GM12864 (cell line): Measurements from ENCODE around the gene DPY19L3.

ENCODE experiments used
- DNase-seq: peaks from one replicate; pipeline ENCODE4 v3.0.0-alpha.2; 2011; ENCODE audit warnings: low read depth
- H3K4me3 ChIP-seq: 2 replicates; pipeline ENCODE4 v1.5.1; 2011; ENCODE audit warnings: mild to moderate bottlenecking, low read depth, low read length, control low read depth
- TF ChIP-seq, protein P1 (sequence below): IDR thresholded peaks from 2 replicates; pipeline ENCODE4 v1.5.1; 2011; ENCODE audit warnings: low read depth, mild to moderate bottlenecking, moderate library complexity, low read length, control low read depth, inconsistent platforms; ENCODE audit errors: missing control alignments

Gene DPY19L3

DNA sequence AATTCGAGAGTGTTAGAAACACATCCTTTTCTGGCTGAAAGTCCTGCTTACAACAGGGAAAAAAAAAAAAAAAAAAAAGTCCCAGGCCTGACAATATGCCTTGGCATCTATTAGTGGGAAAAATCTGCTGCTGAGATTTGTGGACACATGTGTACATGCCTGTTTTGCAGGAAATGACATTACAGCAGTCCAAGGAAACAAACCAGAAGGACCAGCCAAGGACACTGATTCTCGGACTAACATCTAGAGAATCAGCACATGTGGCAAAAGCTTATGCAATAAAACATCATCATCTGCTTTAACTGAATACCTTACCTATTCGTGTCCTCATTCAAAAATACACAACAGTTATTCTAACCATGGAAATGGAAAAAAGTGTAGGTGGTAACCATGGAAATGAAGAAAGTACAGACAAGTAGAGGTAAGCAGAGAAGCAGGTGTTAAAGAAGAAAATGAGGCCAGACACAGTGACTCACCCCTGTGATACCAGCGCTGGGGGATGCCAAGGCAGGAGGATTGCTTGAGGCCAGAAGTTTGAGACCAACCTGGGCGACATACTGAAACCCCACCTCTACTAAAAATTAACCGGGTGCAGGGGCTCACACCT, 9.4 kb upstream of the DPY19L3 start:
- no peak overlapping the region for H3K4me3 ChIP-seq
- TF ChIP-seq, protein P1, sequence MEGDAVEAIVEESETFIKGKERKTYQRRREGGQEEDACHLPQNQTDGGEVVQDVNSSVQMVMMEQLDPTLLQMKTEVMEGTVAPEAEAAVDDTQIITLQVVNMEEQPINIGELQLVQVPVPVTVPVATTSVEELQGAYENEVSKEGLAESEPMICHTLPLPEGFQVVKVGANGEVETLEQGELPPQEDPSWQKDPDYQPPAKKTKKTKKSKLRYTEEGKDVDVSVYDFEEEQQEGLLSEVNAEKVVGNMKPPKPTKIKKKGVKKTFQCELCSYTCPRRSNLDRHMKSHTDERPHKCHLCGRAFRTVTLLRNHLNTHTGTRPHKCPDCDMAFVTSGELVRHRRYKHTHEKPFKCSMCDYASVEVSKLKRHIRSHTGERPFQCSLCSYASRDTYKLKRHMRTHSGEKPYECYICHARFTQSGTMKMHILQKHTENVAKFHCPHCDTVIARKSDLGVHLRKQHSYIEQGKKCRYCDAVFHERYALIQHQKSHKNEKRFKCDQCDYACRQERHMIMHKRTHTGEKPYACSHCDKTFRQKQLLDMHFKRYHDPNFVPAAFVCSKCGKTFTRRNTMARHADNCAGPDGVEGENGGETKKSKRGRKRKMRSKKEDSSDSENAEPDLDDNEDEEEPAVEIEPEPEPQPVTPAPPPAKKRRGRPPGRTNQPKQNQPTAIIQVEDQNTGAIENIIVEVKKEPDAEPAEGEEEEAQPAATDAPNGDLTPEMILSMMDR, result no peak
- no peak for DNase-seq

DNA sequence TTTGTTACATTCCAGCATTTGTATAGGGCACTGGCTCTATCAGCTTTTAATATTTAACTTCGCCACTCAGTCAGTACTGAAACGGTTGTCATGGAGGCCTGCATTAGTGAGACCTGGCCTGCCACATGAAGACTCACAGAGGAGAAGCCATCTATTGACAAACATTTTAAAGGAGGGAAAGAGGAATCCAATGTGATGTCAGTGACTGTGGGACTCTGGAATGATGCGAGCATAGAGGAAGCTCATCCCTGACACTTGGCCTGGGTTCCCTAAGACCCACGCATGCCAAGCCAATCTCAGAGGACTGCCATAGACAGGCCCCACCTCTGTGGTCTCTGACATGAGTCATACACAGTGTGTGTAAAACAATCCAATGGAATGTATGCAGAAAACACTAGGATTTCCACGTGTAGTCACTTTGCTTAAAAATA, 7.9 kb upstream of the DPY19L3 start:
- DNase-seq, result no peak
- H3K4me3 ChIP-seq, result no peak overlapping the region
- TF ChIP-seq, protein P1, result no peak

DNA sequence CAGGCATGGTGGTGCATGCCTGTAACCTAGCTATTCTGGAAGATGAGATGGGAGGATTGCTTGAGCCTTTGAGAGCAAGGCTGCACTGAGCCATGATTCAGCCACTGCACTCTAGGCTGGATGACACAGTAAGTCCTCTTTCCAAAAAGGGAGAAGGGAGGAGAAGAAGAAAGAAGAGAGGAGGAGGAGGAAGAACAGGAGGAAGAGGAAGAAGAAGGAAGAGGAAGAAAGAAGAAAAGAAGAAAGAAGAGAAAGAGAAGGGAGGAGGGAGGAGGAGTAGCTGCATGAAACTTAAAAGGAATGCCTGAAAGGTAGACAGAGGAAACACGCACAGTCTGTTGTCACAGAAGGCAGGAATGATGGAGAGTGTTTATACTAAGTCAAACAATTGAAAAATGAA, 3.6 kb upstream of the DPY19L3 start:
- no peak for DNase-seq
- no peak overlapping the region for H3K4me3 ChIP-seq
- TF ChIP-seq, protein P1, result no peak

DNA sequence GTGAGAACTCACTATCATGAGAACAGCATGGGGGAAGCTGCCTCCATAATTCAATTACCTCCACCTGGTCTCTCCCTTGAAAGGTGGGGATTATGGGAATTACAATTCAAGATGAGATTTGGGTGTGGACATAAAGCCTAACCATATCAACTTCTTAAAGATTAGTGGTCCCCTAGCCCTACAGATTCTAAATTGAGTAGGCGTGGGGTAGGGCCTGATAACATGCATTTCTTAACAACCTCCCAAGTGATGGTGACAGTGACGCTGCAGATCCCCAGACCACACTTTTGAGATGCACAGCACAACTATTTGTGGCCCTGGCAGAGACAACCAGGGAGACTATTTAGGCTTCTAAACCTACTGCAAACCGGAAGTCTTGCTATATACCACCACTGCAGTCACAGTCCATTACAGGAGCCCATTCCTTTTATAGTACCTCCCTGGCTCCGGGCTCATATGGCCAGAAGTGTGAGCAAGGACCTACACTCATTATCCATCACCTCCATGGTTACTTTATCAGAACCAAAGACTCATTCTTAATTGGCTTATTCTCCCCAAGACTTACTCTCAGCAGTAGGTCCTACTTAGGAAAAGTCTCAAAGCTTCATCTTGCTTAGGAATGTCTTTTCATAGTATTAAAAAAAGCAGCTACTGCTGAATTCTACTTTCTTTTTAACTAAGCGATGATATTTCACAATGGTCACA, 2.1 kb upstream of the DPY19L3 start:
- TF ChIP-seq, protein P1, result no peak
- H3K4me3 ChIP-seq, result no peak overlapping the region

DNA sequence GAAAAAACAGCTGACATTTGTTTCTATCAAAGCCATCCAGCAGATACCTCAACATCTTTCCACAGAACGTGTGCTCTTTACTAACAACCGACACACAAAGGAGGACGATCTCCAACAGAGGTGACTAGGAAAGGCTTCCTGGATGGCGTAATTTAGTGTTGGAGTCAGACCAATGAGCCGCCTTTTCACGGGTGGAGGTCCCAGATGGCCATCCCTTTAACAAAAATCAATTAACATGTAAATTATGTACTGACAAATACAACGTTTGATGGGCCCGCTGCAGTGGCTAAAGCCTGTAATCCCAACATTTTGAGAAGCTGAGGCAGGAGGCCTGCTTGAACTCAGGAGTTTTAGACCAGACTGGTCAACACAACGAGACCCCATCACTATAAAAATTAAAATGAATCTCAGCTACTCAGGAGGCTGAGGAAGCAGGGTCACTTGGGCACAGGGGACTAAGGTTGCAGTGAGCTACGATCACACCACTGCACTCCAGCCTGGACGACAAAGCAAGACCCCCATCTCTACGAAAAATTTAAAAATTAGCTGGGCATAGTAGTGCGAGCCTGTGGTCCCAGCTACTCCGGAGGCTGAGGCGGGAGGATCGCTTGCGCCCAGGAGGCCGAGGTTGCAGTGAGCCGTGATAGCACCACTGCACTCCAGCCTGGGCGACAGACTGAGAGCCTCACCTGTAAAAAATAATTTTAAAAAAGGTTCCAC, 1.2 kb upstream of the DPY19L3 start:
- DNase-seq, result no peak
- TF ChIP-seq, protein P1, result no peak
- peak overlapping the region; percentile 77 for H3K4me3 ChIP-seq

More for the DNA sequence above, 2.1 kb upstream of the DPY19L3 start:
- no peak for DNase-seq

DNA sequence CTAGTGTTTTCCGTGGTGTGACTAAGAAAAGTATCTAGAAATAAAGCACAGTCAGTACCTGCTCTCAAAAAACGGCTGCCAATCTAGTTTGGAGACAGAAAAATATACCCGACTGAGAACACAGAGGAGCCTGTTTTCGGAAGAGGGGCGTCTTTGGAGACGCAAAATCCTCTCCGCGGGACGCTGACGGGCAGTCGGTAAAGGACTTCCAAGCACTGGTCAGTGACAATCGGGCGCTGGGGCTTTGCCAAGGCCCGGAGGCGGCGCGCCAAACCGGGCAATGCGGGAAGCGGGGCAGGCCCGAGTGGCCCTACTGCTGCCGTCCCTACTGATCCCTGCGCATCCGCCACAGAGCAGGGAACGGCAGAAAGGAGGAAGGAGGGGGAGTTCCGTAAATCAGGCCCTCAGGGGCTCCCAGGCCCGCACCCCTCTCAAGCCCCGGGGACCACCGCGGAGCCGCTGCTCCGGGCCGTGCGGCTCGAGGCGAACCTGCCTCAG, 588 bp upstream of the DPY19L3 start:
- no peak for DNase-seq

More for the DNA sequence above, 588 bp upstream of the DPY19L3 start:
- TF ChIP-seq, protein P1, result no peak
- H3K4me3 ChIP-seq, result peak overlapping the region; percentile 77
